Endometrial microvascular endothelial cells (primary cell): ENCODE data around the gene THAP11. TPM values are rescaled to one million over a fixed set of nuclear protein-coding genes. Genes with fewer than 3 reads are reported as not detected.

Source experiments
- in situ Hi-C: cut with HindIII; loops from 2 replicates; pipeline ENCODE4 v1.10.0; 2017; ENCODE audit warnings: low sequenced_read_pairs, low pct_unique_long_range_greater_than_20kb; ENCODE audit errors: inconsistent ontology term
- total RNA-seq: library from RNA; depleted of rRNA; stranded (reverse); fragments of >200 nt; gene quantifications from one replicate; pipeline ENCODE4 v1.2.3, GENCODE V29; 2015; ENCODE audit errors: inconsistent ontology term

The THAP11 gene
- total RNA-seq, 1 donor from 2014 or later, result 33.0 TPM

DNA sequence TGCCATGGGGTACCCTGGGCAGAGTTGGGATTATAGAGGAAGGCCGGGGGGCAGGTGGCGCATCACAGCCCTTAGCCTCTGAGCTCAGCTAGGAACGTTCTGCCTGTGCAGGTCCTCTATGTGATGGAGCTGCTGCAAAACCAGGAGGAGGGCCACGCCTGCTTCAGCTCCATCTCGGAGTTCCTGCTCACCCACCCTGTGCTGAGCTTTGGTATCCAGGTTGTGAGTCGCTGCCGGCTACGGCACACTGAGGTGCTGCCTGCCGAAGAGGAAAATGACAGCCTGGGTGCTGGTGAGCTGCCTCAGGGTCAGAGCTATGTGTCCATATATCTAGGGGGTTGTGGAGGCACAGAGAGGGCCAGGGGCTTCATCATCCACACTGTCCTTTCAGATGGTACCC, 36.7 kb downstream of the THAP11 start:
- in situ Hi-C loops, result loop anchor here (25.0 kb wide), 1 partner anchor 133 kb away; the partner anchor contains the start of genes DDX28, DPEP2NB and DUS2

DNA sequence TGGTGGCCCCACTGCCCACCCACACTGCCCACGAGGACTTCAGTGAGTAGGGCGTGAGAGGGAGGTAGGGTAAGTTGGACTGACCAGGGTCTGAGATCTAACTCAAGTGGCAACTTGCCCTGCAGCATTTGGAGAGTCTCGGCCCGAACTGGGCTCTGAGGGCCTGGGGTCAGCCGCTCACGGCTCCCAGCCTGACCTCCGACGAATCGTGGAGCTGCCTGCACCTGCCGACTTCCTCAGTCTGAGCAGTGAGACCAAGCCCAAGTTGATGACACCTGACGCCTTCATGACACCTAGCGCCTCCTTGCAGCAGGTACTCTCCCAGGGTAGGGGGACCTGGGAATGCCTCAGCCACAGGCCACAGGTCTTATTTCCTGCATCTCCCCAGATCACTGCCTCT, 37.3 kb downstream of the THAP11 start:
- in situ Hi-C loops, result loop anchor here (25.0 kb wide), 1 partner anchor 133 kb away; the partner anchor contains the start of genes DDX28, DPEP2NB and DUS2

DNA sequence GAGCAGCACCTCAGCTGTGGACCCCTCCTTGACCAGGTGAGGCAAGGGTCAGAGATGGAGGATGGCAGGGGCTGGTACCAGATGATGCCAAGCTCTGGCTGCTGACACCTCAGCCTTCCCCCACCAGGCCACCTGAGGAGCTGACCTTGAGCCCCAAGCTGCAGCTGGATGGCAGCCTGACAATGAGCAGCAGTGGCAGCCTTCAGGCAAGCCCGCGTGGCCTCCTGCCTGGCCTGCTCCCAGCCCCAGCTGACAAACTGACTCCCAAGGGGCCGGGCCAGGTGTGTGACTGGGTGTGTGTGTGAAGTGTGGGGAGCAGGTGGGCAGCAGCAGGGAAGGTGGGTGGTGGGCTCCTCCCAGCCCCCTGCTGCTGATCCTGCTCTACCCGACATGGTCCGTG, 37.8 kb downstream of the THAP11 start:
- in situ Hi-C loops, result loop anchor here (25.0 kb wide), 1 partner anchor 132 kb away; the partner anchor contains the start of genes DDX28, DPEP2NB and DUS2

DNA sequence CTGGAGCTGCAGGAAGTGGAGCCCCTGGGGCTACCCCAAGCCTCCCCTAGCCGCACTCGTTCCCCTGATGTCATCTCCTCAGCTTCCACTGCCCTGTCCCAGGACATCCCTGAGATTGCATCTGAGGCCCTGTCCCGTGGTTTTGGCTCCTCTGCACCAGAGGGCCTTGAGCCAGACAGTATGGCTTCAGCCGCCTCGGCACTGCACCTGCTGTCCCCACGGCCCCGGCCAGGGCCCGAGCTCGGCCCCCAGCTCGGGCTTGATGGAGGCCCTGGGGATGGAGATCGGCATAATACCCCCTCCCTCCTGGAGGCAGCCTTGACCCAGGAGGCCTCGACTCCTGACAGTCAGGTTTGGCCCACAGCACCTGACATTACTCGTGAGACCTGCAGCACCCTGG, 38.5 kb downstream of the THAP11 start:
- in situ Hi-C loops, result loop anchor here (25.0 kb wide), 1 partner anchor 132 kb away; the partner anchor contains the start of genes DDX28, DPEP2NB and DUS2

DNA sequence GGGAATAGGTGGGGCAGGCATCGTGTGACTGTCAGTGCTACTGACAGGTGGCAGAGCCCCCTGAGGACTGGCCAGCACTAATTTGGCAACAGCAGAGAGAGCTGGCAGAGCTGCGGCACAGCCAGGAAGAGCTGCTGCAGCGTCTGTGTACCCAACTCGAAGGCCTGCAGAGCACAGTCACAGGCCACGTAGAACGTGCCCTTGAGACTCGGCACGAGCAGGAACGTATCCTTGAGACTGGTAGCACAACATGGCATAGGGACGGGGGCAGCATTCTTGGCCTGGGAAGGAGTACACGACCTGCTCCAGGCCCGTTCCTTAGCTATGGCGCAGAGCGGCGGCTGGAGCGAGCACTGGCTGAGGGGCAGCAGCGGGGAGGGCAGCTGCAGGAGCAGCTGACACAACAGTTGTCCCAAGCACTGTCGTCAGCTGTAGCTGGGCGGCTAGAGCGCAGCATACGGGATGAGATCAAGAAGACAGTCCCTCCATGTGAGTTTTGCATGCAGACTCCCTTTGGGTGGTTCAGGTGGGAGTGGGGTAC, 39.6 kb downstream of the THAP11 start:
- in situ Hi-C loops, result loop anchor here (25.0 kb wide), 1 partner anchor 131 kb away; the partner anchor contains the start of genes DDX28, DPEP2NB and DUS2

DNA sequence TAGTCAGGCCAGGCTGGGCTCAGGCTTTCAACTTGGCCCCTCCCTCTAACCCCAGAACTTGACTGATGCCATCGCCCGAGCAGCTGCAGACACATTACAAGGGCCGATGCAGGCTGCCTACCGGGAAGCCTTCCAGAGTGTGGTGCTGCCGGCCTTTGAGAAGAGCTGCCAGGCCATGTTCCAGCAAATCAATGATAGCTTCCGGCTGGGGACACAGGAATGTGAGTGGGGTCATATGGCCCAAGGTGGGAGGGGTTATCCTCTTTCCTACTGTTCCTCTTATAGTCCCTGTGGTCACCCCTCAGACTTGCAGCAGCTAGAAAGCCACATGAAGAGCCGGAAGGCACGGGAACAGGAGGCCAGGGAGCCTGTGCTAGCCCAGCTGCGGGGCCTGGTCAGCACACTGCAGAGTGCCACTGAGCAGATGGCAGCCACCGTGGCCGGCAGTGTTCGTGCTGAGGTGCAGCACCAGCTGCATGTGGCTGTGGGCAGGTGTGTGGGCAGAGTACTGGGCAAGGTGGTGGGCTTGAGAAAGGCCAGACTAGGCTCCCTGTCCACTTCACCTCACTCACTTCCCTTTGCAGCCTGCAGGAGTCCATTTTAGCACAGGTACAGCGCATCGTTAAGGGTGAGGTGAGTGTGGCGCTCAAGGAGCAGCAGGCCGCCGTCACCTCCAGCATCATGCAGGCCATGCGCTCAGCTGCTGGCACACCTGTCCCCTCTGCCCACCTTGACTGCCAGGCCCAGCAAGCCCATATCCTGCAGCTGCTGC, 40.4 kb downstream of the THAP11 start:
- in situ Hi-C loops, result loop anchor here (25.0 kb wide), 1 partner anchor 130 kb away; the partner anchor contains the start of genes DDX28, DPEP2NB and DUS2

DNA sequence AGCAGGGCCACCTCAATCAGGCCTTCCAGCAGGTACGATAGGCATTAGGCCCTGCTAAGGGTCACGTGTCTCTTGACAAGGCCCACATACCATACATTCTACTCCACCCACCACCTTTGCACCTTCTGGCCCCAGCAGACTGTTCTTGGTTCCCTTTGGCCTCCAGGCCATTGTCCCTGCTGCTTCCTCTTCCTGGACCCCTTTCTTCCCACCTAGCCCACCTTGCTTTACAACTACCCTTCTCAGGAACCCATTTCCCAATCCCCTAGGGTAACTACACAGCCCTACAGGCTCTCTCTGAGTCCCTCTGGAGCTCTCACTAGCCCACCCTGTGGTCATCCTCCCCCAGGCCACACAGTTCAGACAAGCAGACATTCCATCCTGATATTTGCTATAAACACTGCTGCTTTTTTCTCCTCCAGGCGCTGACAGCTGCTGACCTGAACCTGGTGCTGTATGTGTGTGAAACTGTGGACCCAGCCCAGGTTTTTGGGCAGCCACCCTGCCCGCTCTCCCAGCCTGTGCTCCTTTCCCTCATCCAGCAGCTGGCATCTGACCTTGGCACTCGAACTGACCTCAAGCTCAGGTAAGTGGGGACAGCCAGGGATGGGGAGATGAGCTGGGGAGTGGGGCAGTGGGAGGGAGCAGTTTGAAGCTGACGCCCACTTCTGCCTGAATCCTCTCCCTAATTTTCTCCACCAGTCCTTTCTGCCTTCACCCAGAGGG, 41.2 kb downstream of the THAP11 start:
- in situ Hi-C loops, result loop anchor here (25.0 kb wide), 1 partner anchor 129 kb away; the partner anchor contains the start of genes DDX28, DPEP2NB and DUS2

DNA sequence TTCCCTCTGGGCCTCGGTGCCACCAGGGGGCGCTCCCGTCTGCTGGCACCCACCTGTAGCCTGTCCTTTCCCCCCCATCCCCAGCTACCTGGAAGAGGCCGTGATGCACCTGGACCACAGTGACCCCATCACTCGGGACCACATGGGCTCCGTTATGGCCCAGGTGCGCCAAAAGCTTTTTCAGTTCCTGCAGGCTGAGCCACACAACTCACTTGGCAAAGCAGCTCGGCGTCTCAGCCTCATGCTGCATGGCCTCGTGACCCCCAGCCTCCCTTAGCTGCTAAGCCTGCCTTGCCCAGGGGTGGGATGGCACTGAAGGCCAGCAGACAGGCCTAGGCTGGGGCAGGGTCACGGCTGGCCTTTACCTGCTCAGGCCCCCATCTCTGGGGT, 41.7 kb downstream of the THAP11 start:
- in situ Hi-C loops, result loop anchor here (25.0 kb wide), 1 partner anchor 128 kb away; the partner anchor contains the start of genes DDX28, DPEP2NB and DUS2

DNA sequence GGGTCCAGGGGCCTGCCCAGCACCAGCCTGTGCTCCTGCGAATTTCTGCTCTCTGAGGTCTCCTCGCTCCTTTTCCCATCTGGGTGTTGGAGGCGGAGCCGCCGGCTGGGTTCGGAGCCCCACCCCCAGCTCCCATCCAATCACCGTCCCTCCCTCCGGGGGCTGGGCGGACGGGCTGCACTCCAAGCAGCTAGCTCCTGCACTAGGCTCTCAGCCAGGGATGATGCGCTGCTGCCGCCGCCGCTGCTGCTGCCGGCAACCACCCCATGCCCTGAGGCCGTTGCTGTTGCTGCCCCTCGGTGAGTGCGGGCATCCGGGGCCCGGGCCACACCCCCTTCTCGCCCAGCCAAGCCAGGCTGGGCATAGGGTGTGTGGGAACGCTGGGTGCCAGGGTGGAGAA, 42.6 kb downstream of the THAP11 start, which contains the start of gene NRN1L:
Gene NRN1L (plus strand): TSS at position 202 of the 400 bp plus-strand sequence. CDS start 19 bp downstream, at position 221.
- in situ Hi-C loops, result loop anchor here (25.0 kb wide), 1 partner anchor 128 kb away; the partner anchor contains the start of genes DDX28, DPEP2NB and DUS2

DNA sequence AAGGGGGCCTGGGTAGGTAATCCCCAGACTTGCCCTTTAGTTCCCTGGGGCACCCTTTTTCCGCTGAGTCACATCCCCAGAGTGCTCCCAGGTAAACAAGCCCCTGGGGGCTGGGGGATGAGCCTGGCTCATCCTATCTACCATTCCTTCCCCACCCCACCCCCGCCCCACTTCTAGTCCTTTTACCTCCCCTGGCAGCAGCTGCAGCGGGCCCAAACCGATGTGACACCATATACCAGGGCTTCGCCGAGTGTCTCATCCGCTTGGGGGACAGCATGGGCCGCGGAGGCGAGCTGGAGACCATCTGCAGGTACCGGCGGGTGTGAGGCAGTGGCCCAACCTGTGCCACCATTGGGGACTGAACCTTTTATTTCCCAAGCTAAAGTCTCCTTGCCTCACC, 43.4 kb downstream of the THAP11 start:
- in situ Hi-C loops, result loop anchor here (25.0 kb wide), 1 partner anchor 127 kb away; the partner anchor contains the start of genes DDX28, DPEP2NB and DUS2

DNA sequence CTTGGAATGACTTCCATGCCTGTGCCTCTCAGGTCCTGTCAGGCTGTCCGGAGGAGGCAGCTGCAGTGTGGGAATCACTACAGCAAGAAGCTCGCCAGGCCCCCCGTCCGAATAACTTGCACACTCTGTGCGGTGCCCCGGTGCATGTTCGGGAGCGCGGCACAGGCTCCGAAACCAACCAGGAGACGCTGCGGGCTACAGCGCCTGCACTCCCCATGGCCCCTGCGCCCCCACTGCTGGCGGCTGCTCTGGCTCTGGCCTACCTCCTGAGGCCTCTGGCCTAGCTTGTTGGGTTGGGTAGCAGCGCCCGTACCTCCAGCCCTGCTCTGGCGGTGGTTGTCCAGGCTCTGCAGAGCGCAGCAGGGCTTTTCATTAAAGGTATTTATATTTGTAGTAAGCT, 43.9 kb downstream of the THAP11 start:
- in situ Hi-C loops, result loop anchor here (25.0 kb wide), 1 partner anchor 126 kb away; the partner anchor contains the start of genes DDX28, DPEP2NB and DUS2

DNA sequence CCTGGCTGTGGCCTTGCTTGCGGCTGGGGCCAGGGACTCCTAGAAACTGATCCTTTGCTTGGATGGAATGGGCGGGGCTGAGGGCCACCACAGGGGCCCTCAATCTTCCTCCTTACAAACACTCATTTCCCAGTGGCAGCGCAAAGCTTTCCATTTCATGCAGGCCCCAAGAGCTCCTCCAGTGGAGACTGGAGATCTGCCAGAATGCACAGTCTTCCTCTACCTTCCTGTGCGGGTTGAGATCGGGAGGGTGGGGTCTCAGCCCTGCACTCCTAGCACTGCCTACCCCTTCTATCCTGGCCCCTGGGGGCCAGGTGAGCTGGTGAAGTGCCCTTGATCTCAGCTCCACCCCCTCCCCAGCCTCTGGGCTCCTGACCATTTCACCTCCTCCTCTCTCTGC, 44.3 kb downstream of the THAP11 start:
- in situ Hi-C loops, result loop anchor here (25.0 kb wide), 1 partner anchor 126 kb away; the partner anchor contains the start of genes DDX28, DPEP2NB and DUS2

DNA sequence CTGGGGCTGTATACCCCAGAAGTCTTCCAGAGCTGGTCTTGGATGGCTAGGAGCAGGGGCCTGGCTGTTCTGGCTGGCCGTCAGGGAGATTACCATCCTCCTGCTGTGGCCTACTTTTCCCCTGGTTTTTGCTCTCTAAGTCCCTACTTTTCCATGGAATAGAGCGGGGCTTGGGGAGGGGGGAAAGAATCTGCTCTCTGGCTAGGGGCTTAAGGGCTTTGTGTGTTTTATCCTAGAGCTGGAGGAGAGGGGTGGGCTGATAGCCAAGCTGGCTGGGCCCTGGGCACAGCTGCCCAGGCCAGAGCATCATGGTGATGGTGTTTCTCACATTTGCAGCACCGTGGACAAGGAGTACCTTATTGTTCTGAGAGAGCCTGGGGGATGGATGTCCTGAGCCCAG, 46.2 kb downstream of the THAP11 start:
- in situ Hi-C loops, result loop anchor here (25.0 kb wide), 1 partner anchor 124 kb away; the partner anchor contains the start of genes DDX28, DPEP2NB and DUS2

DNA sequence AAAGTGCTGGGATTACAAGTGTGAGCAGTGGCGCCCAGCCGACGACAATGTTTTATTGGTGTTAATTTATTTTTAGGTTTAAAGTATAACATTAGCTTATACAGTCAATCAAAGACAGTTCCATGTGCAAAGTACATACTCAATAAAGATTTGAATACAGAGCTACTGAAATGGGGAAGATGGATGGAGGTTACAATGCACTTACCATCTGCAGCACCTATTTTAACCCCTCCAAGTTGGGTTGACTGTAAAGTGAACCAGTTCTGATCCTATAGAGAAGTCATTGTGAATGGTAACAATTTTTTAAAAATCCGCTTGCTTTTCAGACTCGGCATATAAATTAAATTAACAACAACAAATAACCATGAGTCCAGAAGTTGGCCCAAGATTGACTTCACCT, 50.3 kb downstream of the THAP11 start:
- in situ Hi-C loops, result loop anchor here (25.0 kb wide), 1 partner anchor 120 kb away; the partner anchor contains the start of genes DDX28, DPEP2NB and DUS2

DNA sequence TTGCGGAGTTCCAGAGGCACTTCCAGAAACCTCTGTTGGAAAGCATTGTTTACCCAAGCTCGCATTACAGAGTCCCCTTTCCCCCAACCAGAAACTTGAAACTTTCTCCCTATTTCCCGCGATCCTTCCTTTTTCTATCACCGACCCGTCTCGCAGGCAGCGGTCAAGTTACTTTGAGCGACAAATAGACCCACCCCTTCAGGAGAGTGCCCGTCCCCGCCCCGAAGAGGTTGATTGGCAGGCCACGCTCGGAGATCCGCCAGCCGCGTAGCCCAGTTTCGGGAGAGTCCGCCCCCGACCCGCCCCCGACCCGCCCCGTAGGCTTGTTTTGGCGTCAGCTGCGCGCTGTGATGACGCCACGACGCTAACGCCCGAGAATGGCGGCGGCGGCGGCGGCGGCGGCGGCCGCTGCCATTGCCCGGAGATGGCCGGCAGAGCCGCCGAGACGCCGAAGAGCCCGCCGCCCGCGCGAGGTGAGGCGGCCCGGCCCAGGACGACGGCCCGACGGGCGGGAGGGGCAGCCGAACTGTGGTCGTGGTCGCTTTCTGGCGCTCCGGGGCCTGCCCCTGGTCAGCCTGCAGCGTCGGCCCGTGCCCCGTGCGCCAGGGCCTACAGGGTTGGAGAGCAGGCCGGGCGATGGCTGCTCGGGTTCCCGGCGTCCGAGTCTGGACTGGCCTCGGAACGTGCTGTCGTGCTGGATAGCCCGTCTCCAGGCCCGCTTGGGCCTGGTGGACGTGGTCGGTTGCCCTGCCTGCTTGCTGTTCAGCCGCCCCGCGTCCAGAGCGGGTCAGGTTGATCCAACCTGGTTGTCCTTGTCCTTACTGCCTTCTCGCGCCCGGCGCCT, 51.0 kb downstream of the THAP11 start, which contains the start of gene PSKH1:
Gene PSKH1 (plus strand): TSS at position 356 of the 844 bp plus-strand sequence. CDS start 15,496 bp downstream, outside the sequence.
- in situ Hi-C loops, result loop anchor here (25.0 kb wide), 1 partner anchor 119 kb away; the partner anchor contains the start of genes DDX28, DPEP2NB and DUS2
